ENCODE results near the gene PCDHGB3. TPM values are rescaled to one million over a fixed set of nuclear protein-coding genes. Genes with fewer than 3 reads are reported as not detected.
A peak's percentile ranks its signal among the peaks of the same experiment; 100 is the strongest.
"Not testable (repeated sequence)": the region's sequence is repeated elsewhere in the genome, so short reads cannot be mapped to it uniquely, and the experiment has no call there.

PCDHGB3 gene
- total RNA-seq, 2 experiments from 2014 or later, result 0.09 to 0.41 TPM

DNA sequence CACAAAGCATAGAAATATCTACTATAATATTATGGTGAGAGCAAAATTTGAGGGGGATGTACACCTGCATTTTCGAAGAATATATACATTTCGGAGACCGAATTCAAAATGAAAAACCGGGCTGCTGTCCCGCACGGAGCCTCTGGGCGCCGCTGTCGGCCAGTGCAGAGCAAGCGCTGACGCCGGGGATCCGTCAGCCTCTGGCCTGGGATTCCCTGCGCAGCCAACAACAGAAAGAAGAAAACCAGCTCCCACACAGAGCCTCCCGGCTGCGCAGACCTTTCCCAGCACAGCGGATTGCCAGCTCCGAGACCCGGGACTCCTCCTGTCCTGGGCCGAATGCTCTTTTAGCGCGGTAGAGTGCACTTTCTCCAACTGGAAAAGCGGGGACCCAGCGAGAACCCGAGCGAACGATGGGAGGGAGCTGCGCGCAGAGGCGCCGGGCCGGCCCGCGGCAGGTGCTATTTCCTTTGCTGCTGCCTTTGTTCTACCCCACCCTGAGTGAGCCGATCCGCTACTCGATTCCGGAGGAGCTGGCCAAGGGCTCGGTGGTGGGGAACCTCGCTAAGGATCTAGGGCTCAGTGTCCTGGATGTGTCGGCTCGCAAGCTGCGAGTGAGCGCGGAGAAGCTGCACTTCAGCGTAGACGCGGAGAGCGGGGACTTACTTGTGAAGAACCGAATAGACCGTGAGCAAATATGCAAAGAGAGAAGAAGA lies 37.9 kb downstream of the PCDHGB3 start, which contains the start of gene PCDHGB6:
PCDHGB6 (plus strand) TSS at position 232 of the 716 bp plus-strand sequence; CDS start at position 414, 182 bp downstream.
- H3K27ac Mint-ChIP-seq; H3K4me1 Mint-ChIP-seq; H3K9me3 Mint-ChIP-seq (ENCODE audit: low read depth); H3K36me3 Mint-ChIP-seq; DNase-seq; ATAC-seq; H3K4me3 Mint-ChIP-seq: not testable (repeated sequence)
- H3K27me3 Mint-ChIP-seq, result peaks cover 70% of the 10 kb centered on the region
- CTCF ChIA-PET, result interaction anchor here (0.9 to 2.1 kb wide), 7 partner anchors 11 to 150 kb away, joined by 3 to 5 read pairs (median 3); partner anchors contain the start of genes PCDHGA11, PCDHGA5 and PCDHGB5

DNA sequence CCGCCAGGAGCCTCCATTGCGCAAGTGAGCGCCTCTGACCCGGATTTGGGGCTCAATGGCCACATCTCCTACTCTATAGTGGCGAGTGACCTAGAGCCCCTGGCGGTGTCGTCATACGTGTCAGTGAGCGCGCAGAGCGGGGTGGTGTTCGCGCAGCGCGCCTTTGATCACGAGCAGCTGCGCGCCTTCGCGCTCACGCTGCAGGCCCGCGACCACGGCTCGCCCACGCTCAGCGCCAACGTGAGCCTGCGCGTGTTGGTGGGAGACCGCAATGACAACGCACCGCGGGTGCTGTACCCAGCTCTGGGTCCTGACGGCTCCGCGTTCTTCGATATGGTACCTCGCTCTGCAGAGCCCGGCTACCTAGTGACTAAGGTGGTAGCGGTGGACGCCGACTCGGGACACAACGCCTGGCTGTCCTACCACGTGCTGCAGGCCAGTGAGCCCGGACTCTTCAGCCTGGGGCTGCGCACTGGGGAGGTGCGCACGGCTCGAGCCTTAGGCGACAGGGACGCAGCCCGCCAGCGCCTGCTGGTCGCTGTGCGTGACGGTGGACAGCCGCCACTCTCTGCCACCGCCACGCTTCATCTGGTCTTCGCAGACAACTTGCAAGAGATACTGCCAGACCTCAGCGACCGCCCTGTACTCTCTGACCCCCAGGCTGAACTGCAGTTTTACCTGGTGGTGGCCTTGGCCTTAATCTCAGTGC lies 39.7 kb downstream of the PCDHGB3 start:
- H3K4me3 Mint-ChIP-seq, result no peak overlapping the region
- H3K27ac Mint-ChIP-seq, result no peak overlapping the region
- CTCF ChIA-PET, result interaction anchor here (0.7 kb wide), 1 partner anchor 76 kb away, joined by 4 read pairs; no protein-coding TSS in a partner anchor
- H3K4me1 Mint-ChIP-seq, result peaks cover 8% of the 10 kb centered on the region
- peaks cover 5% of the 10 kb centered on the region for H3K9me3 Mint-ChIP-seq (ENCODE audit: low read depth)
- no peak for ATAC-seq
- H3K36me3 Mint-ChIP-seq, result peaks cover 10% of the 10 kb centered on the region
- peaks cover 72% of the 10 kb centered on the region for H3K27me3 Mint-ChIP-seq
- DNase-seq, result no peak

DNA sequence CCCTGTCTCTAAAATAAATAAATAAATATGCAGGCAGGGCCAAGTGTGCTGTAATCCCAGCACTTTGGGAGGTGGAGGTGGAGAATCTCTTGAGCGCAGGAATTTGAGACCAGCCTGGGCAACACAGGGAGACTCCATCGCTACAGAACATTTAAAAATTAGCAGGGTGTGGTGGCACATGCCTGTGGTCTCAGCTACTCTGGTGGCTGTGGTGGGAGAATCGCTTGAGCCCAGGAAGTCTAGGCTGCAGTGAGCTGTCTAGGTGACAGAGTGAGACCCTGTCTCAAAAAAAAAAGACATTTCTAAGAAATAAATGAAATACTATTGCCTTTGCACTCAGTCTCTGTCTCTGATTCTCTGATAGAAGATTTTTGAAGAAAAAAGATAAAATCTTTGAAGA lies 41.5 kb downstream of the PCDHGB3 start:
- no peak overlapping the region for H3K4me3 Mint-ChIP-seq
- H3K27me3 Mint-ChIP-seq, result peaks cover 74% of the 10 kb centered on the region
- CTCF ChIA-PET, result interaction anchor here (1.1 kb wide), 1 partner anchor 77 kb away, joined by 3 read pairs; no protein-coding TSS in a partner anchor
- peaks cover 11% of the 10 kb centered on the region for H3K36me3 Mint-ChIP-seq
- peaks cover 5% of the 10 kb centered on the region for H3K9me3 Mint-ChIP-seq (ENCODE audit: low read depth)
- no peak for ATAC-seq
- no peak for DNase-seq
- H3K4me1 Mint-ChIP-seq, result peaks cover 12% of the 10 kb centered on the region
- no peak overlapping the region for H3K27ac Mint-ChIP-seq

DNA sequence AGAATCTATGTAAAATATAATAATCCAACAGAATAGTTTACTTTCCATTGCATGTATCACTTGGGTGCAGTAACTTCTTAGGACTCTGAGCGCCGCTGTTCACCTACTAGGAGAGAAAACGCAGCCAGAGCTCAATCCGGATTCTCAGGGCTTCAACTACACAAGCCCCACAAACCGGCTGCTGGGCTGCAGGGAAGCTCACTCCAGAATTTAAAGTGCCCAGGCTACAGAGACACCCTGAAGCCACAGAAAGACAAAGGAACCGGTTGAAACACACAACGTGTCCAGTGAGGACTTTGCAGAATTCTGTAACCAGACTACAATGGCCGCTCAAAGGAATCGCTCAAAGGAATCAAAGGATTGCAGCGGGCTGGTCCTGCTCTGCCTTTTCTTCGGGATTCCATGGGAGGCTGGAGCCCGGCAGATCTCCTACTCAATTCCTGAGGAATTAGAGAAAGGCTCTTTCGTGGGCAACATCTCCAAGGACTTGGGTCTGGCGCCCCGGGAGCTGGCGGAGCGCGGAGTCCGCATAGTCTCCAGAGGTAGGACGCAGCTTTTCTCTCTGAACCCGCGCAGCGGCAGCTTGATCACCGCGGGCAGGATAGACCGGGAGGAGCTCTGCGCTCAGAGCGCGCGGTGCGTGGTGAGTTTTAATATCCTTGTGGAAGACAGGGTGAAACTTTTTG lies 43.0 kb downstream of the PCDHGB3 start, which contains the start of gene PCDHGA10:
PCDHGA10 (plus strand) TSS at position 134 of the 686 bp plus-strand sequence; CDS start at position 323, 189 bp downstream.
- Mint-ChIP-seq H3K4me3 (peak within 1 kb of the TSS; percentile 60), H3K4me1 (peaks cover 15% of the 10 kb centered on the region), H3K36me3 (peaks cover 13% of the 10 kb centered on the region), H3K27me3 (peaks cover 74% of the 10 kb centered on the region), H3K9me3 (ENCODE audit: low read depth) (peaks cover 5% of the 10 kb centered on the region), H3K27ac (no peak within 1 kb of the TSS)
- CTCF ChIA-PET, result interaction anchor here (0.6 to 2.4 kb wide), 23 partner anchors 9 to 151 kb away, joined by 3 to 10 read pairs (median 4); partner anchors contain the start of genes PCDHGA11, PCDHGA12, PCDHGA5 and PCDHGA9
- DNase-seq, result peak; percentile 69
- ATAC-seq, result peak; percentile 72

DNA sequence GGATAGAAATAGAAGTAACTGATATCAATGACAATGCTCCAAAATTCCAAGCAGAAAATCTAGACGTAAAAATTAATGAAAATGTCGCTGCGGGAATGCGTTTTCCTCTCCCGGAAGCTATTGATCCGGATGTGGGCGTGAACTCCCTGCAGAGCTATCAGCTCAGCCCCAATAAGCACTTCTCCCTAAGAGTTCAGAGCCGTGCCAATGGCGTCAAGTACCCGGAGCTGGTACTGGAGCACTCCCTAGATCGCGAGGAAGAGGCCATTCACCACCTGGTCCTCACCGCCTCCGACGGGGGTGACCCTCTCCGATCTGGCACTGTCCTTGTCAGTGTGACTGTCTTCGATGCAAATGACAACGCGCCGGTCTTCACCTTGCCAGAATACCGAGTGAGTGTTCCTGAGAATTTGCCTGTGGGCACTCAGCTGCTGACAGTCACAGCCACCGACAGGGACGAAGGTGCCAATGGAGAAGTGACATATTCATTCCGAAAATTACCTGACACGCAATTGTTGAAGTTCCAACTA lies 43.6 kb downstream of the PCDHGB3 start:
- H3K9me3 Mint-ChIP-seq (ENCODE audit: low read depth), result peaks cover 3% of the 10 kb centered on the region
- peak overlapping the region; percentile 60 for H3K4me3 Mint-ChIP-seq
- no peak for DNase-seq
- peaks cover 15% of the 10 kb centered on the region for H3K36me3 Mint-ChIP-seq
- H3K4me1 Mint-ChIP-seq, result peaks cover 17% of the 10 kb centered on the region
- H3K27ac Mint-ChIP-seq, result no peak overlapping the region
- peaks cover 75% of the 10 kb centered on the region for H3K27me3 Mint-ChIP-seq
- CTCF ChIA-PET, result interaction anchor here (0.6 to 2.4 kb wide), 17 partner anchors 8 to 151 kb away, joined by 3 to 10 read pairs (median 4); partner anchors contain the start of genes PCDHGA11 and PCDHGA12
- no peak for ATAC-seq

DNA sequence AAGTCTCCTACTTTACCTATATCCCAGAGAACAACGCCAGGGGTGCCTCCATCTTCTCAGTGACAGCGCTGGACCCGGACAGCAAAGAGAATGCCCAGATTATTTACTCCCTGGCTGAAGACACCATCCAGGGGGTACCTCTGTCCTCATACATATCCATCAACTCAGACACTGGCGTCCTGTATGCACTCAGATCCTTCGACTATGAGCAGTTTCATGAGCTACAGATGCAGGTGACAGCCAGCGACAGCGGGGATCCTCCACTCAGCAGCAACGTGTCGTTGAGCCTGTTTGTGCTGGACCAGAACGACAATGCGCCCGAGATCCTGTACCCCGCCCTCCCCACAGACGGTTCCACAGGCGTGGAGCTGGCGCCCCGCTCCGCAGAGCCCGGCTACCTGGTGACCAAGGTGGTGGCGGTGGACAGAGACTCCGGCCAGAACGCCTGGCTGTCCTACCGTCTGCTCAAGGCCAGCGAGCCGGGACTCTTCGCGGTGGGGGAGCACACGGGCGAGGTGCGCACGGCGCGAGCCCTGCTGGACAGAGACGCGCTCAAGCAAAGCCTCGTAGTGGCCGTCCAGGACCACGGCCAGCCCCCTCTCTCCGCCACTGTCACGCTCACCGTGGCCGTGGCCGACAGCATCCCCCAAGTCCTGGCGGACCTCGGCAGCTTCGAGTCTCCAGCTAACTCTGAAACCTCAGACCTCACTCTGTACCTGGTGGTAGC lies 44.7 kb downstream of the PCDHGB3 start:
- Mint-ChIP-seq H3K27me3 (peaks cover 75% of the 10 kb centered on the region), H3K36me3 (peaks cover 14% of the 10 kb centered on the region), H3K4me1 (peaks cover 17% of the 10 kb centered on the region), H3K27ac (peak overlapping the region; percentile 9)
- DNase-seq; H3K9me3 Mint-ChIP-seq (ENCODE audit: low read depth); ATAC-seq; H3K4me3 Mint-ChIP-seq: not testable (repeated sequence)
- CTCF ChIA-PET, result interaction anchor here (1.7 to 2.4 kb wide), 2 partner anchors 80 to 143 kb away, joined by 4 to 10 read pairs; no protein-coding TSS in a partner anchor

DNA sequence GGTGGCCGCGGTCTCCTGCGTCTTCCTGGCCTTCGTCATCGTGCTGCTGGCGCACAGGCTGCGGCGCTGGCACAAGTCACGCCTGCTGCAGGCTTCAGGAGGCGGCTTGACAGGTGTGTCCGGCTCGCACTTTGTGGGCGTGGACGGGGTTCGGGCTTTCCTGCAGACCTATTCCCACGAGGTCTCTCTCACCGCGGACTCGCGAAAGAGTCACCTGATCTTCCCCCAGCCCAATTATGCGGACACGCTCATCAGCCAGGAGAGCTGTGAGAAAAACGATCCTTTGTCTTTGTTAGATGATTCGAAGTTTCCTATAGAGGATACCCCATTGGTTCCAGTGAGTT lies 45.2 kb downstream of the PCDHGB3 start:
- H3K4me3 Mint-ChIP-seq; H3K27ac Mint-ChIP-seq; H3K9me3 Mint-ChIP-seq (ENCODE audit: low read depth); ATAC-seq; CTCF ChIA-PET; DNase-seq: not testable (repeated sequence)
- Mint-ChIP-seq H3K4me1 (peaks cover 17% of the 10 kb centered on the region), H3K27me3 (peaks cover 73% of the 10 kb centered on the region), H3K36me3 (peaks cover 13% of the 10 kb centered on the region)

DNA sequence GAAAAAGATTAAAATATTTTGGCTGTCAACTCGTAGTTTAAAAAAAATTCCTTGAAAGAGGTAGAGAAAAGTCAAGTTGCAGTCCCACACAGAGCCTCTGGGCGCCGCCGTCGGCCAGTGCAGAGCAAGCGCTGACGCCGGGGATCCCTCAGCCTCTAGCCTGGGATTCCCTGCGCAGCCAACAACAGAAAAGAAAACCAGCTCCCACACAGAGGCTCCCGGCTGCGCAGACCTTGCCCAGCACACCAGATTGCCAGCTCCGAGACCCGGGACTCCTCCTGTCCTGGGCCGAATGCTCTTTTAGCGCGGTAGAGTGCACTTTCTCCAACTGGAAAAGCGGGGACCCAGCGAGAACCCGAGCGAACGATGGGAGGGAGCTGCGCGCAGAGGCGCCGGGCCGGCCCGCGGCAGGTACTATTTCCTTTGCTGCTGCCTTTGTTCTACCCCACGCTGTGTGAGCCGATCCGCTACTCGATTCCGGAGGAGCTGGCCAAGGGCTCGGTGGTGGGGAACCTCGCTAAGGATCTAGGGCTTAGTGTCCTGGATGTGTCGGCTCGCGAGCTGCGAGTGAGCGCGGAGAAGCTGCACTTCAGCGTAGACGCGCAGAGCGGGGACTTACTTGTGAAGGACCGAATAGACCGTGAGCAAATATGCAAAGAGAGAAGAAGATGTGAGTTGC lies 47.6 kb downstream of the PCDHGB3 start, which contains the start of gene PCDHGB7:
PCDHGB7 (plus strand) TSS at position 184 of the 679 bp plus-strand sequence; CDS start at position 367, 183 bp downstream.
- Mint-ChIP-seq H3K4me1 (peaks cover 20% of the 10 kb centered on the region), H3K27ac (peak within 1 kb of the TSS; percentile 35), H3K27me3 (peaks cover 84% of the 10 kb centered on the region), H3K36me3 (peaks cover 11% of the 10 kb centered on the region)
- not testable (repeated sequence) for H3K9me3 Mint-ChIP-seq (ENCODE audit: low read depth); H3K4me3 Mint-ChIP-seq
- peak; percentile 55 for ATAC-seq
- CTCF ChIA-PET, result interaction anchor here (0.6 to 2.1 kb wide), 6 partner anchors 13 to 140 kb away, joined by 3 to 8 read pairs (median 4); partner anchors contain the start of genes PCDHGA12 and PCDHGA9
- peak; percentile 57 for DNase-seq

DNA sequence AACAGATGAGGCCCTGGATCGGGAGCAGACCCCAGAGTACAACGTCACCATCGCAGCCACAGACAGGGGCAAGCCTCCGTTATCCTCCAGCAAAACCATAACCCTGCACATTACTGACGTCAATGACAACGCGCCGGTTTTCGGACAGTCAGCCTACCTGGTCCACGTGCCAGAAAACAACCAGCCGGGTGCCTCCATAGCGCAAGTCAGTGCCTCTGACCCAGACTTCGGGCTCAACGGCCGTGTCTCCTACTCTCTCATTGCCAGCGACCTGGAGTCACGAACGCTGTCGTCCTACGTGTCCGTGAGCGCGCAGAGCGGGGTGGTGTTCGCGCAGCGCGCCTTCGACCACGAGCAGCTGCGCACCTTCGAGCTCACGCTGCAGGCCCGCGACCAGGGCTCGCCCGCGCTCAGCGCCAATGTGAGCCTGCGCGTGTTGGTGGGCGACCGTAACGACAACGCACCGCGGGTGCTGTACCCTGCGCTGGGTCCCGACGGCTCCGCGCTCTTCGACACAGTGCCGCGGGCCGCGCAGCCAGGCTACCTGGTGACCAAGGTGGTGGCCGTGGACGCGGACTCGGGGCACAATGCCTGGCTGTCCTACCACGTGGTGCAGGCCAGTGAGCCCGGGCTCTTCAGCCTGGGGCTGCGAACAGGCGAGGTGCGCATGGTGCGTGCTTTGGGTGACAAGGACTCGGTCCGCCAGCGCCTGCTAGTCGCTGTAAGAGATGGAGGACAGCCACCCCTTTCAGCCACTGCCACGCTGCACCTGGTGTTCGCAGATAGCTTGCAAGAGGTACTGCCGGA lies 49.2 kb downstream of the PCDHGB3 start:
- no peak overlapping the region for H3K4me3 Mint-ChIP-seq
- no peak for DNase-seq
- H3K27ac Mint-ChIP-seq, result no peak overlapping the region
- H3K9me3 Mint-ChIP-seq (ENCODE audit: low read depth), result peaks cover 8% of the 10 kb centered on the region
- peaks cover 12% of the 10 kb centered on the region for H3K4me1 Mint-ChIP-seq
- CTCF ChIA-PET, result interaction anchor here (1.1 to 2.1 kb wide), 5 partner anchors 11 to 145 kb away, joined by 3 to 23 read pairs (median 8); partner anchors contain the start of gene PCDHGA12
- no peak for ATAC-seq
- H3K27me3 Mint-ChIP-seq, result peaks cover 77% of the 10 kb centered on the region
- H3K36me3 Mint-ChIP-seq, result peaks cover 11% of the 10 kb centered on the region

DNA sequence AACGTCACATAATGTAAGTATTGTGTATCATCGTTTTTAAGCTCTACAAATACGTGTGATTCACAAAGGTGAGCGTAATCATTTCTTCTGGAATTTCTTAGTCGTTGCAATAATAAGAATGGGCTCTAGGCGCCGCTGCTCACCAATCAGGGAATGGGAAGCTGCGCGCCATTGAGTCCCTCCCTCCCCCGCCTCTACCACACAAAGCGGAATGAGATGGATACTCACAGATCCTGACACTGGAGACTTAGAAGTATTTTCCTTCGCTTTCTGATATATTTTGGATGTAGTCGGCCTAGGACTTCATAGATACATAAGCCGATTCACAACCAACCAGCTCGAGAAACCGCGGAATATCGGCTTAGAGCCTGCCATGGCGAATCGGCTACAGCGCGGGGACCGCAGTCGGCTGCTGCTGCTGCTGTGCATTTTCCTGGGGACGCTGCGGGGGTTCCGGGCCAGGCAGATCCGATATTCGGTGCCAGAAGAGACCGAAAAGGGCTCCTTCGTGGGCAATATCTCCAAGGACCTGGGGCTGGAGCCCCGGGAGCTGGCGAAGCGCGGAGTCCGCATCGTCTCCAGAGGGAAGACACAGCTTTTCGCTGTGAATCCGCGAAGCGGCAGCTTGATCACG lies 50.9 kb downstream of the PCDHGB3 start, which contains the start of gene PCDHGA11:
PCDHGA11 (plus strand) TSS at position 197 of the 634 bp plus-strand sequence; CDS start at position 374, 177 bp downstream.
- DNase-seq (peak; percentile 57), ATAC-seq (no peak)
- CTCF ChIA-PET, result interaction anchor here (0.8 to 2.4 kb wide), 23 partner anchors 8 to 221 kb away, joined by 3 to 23 read pairs (median 4); partner anchors contain the start of genes PCDHB11, PCDHGA10, PCDHGA12 and PCDHGA4

More for the DNA sequence above, 50.9 kb downstream of the PCDHGB3 start, which contains the start of gene PCDHGA11:
- Mint-ChIP-seq H3K36me3 (peaks cover 7% of the 10 kb centered on the region), H3K4me1 (peaks cover 9% of the 10 kb centered on the region), H3K4me3 (peak within 1 kb of the TSS; percentile 65), H3K27me3 (peaks cover 76% of the 10 kb centered on the region), H3K9me3 (ENCODE audit: low read depth) (peaks cover 8% of the 10 kb centered on the region), H3K27ac (peak within 1 kb of the TSS; percentile 54)

Data from activated CD8-positive, alpha-beta memory T cell treated with anti-CD3 and anti-CD28 coated beads, Interleukin-2, amount 10 ng/mL, durations not matched to agents 7 days and 5 days (primary cell).